CD4-positive, alpha-beta T cell treated with Interferon gamma for 1 hour (primary cell): ENCODE data around the gene FNBP1L.
"Not testable (repeated sequence)": the region's sequence is repeated elsewhere in the genome, so short reads cannot be mapped to it uniquely, and the experiment has no call there.

Experiments used
- DNase-seq: peaks from one replicate; pipeline ENCODE4 v3.0.0-alpha.2; 2020

The FNBP1L gene

DNA sequence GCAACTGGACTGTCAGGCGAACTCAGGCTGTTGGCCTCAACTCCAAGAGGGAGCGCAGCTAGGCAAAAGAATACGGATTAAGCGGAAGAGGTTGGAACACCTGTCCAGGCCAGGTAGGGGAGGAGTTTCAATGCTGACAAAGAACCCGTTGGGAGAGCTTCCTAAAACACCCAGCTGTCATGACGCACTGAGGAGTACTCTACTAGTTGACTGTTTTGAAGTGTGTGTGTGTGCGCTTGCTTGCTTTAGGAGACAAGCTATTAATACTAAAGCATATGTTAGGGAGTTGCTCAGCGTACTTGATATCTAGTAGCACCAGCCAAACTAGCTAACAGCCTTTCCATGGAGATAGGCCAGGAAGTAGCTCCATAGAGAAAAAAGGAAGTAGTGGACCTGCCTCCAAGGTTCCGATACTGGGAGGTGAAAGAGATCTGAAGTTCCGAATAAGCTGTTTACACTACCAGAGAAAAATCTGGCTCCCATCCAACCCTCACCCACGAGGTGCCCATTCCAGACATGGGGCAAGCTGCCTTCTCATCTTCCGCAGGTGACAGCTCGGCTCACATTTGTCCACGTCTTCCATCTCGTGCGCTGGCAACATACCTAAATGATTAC lies 974 bp upstream of the FNBP1L start:
- DNase-seq: no peak

DNA sequence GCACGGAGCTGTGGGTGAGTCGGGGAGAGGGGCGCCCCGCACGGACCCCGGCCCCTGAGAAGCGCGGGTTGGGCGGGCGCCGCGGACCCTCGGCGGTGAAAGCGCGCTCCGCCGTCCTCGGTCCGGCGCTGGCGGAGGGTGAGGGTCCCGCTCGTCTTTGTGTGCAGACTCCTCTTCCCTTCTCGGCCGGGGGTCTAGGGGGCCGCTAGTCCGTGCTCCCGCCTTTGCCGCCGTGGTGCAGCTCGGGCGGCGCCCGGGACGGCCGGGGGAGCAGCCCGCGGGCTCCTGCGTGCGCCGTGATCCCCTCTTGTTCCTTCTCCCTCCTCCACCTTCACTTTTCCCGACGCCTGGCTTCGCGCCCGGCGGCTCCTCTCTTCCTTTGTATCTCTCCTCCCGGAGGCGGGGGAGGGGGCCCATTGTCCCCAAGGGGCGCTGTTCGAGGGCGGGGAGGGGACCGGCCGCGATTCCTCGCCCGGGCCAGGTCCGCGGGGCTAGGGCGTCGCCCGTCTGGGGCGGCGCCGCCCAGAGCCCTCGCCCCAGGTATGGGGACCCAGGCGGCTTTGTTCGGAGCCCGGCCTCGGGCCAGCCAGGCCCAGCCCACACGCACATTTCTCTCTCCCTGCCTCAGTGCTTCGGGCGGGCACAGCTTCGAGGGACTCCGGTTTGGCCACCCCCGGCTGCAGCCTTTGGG lies 519 bp downstream of the FNBP1L start:
- no peak for DNase-seq

DNA sequence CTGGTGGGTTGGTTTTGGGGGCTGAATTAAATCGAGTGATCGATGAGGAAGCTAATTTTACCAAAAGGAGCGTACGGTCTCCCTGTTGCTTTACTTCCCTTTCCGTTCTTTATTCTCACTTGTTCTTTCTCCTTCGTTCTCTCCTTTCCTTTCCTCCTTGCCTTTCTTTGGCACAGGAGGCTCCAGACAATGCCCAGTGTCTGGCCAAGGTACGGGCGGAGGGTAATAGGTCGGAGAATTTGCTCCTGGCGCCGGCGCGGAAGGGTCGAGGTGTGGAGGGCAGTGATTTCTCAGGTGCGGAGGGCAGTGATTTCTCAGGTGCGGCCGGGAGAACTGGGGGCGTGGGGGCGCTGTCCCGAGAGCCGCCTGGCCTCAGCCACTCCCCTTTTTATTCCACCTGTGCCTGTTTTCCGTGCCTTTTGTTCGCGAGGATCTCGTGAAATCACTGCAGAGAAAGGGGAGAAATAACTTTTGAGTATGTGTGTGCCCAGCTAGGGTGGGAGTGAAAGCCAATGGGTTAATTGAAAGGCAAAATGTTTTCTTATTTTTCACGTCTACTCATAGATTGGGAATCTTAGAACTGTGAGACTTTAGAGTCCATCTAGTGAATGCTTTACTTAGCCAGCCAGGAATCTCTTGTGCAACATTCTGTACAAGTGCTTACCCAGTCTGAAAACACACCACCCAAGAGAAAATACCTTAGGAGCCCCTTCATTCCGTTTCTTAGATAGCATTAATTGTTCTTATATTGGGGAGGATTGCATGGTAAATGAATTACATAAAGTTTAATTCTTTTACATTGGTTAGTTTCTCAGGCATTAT lies 1.3 kb downstream of the FNBP1L start:
- DNase-seq: no peak

DNA sequence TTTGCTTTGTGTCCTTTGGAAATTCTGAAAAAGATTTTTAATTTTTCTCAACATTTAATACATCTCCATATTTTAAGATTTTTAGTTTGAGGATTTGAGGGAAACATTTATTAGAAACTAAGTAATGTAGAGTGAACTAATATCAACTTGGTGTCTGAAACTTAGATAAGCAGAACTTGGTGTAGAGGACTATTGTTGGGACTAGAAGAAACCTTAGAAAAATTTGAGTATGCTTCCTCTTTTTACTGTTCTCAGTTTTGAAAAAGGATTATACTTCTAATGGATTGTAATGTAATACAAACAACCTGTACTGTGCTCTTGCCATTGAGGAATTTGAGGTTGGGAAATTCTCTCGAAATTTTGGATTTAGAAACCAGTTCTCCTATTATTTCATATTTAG lies 2.4 kb downstream of the FNBP1L start:
- DNase-seq: no peak

DNA sequence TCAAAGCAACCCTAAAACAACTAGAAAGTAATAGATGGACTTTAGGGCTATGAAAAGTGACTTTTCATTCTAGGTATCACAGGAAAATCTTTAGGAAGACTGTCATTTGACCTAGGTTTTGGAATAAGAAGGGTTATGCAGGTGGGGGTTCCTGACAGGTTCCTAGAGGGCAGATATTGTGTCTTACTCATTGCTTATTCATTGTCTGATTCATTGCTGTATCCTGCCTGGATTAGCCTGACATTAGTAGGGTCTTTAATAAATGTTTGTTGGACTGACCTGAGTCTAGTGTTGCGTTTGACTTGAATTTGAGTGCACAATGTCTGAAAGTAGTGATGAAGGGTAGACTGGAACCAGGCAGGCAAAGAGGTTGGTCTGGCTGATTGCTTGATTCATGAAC lies 6.0 kb downstream of the FNBP1L start:
- DNase-seq: no peak

DNA sequence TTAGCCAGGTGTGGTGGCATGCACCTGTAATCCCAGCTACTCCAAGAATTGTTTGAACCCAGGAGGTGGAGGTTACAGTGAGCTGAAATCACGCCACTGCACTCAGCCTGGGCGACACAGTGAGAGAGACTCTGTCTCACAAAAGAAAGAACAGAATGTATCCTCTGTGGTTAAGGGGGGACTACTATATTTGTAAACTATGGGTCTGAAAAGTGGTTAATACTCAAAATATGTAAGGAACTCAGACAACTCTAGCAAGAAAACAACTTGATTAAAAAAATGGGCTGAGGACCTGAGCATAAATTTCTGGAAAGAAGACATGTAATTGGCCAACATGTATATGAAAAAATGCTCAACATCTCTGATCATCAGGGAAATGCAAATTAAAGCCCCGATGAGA lies 11.2 kb downstream of the FNBP1L start:
- no peak for DNase-seq

DNA sequence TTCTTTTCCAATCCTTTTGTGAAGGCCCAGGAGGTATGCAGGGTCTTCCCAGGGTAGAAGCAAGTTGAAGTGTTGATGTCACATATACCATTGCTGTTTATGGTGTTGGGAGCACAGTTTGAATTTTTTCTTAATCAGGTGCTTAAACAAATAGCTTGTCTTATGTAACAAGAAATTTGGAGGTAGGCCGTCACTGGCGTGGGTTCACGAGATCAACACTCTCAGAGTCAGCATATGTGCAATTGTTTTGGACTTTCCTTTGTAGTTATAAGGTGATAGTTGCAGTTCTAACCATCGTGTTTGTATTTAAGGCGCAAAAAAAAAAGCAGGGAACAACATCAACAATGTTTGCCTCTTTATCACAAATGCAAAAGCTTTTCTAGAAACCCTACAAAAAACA lies 13.3 kb downstream of the FNBP1L start:
- no peak for DNase-seq

DNA sequence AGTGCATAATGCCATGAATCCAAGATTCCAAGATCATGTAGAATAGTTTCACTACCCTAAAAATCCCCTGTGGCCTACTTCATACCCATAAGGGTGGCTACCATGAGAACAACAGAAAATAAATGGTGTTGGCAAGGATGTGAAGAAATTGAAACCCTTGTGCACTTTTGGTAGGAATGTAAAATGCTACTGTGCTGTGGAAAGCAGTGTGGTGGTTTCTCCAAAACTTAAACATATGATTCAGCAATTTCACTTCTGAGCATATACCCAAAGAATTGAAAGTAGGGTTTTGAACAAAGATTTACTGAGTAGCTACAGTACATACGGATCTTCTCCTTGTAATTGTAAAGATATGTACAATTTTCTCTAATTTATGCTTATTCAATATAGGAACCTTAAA lies 16.0 kb downstream of the FNBP1L start:
- no peak for DNase-seq

DNA sequence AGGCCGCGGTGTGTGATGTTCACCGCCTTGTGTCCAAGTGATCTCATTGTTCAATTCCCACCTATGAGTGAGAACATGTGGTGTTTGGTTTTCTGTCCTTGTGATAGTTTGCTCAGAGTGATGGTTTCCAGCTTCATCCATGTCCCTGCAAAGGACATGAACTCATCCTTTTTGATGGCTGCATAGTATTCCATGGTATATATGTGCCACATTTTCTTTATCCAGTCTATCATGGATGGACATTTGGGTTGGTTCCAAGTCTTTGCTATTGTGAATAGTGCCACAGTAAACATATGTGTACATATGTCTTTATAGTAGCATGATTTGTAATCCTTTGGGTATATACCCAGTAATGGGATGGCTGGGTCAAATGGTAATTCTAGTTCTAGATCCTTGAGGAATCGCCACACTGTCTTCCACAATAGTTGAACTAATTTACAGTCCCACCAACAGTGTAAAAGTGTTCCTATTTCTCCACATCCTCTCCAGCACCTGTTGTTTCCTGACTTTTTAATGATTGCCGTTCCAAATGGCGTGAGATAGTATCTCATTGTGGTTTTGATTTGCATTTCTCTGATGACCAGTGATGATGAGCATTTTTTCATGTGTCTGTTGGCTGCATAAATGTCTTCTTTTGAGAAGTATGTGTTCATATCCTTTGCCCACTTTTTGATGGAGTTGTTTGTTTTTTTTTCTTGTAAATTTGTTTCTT lies 17.6 kb downstream of the FNBP1L start:
- not testable (repeated sequence) for DNase-seq

DNA sequence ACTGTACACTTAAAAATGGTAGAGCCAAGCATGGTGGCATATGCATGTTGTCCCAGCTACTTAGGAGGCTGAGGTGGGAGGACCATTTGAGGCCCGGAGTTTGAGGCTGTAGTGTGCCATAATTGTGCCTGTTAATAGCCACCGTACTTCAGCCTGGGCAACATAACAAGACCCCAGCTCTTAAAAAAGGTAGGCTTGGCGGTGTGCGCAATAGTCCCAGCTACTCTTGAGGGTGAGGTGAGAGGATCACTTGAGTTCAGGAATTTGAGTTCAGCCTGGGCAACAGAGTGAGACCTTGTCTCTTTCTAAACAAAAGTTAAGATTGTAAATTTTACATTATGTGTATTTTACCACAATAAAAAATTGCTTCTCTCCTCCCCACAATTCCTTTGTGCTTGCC lies 19.7 kb downstream of the FNBP1L start:
- no peak for DNase-seq

DNA sequence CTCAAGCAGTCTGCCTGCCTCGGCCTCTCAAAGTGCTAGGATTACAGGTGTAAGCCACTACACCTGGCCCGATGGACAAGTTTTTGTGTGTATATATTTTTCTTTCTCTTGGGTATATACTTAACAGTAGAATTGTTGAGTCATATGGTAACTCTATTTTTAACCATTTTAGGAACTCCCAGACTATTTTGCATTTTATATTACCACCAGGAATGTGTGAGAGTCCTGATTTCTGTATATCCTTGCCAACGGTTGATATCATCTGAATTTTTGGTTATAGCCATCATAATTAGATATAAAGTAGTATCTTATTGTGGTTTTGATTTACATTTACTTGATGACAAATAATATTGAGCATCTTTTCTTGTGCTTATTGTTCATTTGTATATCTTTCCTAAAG lies 20.7 kb downstream of the FNBP1L start:
- no peak for DNase-seq

DNA sequence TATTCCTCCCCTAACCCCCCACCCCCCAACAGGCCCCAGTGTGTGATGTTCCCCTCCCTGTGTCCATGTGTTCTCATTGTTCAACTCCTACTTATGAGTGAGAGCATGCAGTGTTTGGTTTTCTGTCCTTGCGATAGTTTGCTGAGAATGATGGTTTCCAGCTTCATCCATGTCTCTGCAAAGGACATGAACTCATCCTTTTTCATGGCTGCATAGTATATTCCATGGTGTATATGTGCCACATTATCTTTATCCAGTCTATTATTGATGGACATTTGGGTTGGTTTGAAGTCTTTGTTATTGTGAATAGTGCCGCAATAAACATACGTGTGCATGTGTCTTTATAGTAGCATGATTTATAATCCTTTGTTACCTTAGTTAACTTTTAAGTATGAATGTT lies 21.3 kb downstream of the FNBP1L start:
- DNase-seq: not testable (repeated sequence)

DNA sequence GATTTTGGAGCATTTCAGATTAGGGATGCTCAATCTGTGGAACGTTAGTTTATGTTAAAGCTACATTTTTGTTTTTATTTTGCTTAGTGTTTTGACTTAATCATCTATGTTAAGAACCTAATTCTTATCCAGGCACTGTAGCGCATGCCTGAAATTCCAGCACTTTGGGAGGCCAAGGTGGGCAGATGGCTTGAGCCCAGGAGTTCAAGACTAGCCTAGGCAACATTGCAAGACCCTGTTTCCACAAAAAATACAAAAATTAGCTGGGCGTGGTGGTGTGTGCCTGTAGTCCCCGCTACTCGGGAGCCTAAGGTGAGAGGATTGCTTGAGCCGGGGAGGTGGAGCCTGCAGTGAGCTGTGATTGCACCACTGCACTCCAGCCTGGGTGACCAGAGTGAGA lies 23.4 kb downstream of the FNBP1L start:
- no peak for DNase-seq

DNA sequence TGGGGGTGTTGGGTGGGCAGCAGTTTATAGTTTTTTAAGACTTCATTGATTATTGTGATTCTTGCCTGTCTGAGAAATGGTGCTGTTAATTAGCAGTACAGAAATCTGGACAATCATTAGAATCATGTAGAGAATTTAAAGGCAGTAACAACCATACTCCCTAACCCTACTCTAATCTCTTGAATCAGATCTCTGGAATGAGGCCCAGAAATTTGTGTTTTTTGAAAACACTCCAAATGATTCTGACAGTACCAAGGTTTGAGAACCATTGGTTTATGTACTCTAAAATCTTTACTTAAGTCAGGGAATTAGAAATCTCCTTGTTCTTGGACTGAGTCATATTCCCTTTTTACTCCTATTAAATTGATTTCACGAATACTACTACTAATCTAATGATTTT lies 24.0 kb downstream of the FNBP1L start:
- DNase-seq: no peak

DNA sequence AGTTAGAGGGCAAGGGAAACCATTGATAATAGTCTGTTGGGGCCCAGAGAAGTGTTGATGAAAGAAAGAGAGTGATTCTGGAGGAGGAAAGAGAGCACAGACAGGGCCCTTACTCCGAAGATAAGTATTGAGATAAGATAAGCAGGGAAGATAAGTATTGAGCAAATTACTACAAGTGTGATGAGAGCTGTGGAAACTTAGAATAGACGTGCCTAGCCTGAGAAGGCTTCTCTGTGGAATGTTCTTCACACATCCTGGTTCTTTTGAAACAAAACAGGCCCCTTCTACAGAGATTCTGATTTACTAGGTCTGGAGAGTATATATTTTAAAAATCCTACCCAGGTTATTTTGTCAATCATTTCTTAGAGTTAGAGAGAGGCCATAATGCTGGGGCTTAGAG lies 26.4 kb downstream of the FNBP1L start:
- no peak for DNase-seq

DNA sequence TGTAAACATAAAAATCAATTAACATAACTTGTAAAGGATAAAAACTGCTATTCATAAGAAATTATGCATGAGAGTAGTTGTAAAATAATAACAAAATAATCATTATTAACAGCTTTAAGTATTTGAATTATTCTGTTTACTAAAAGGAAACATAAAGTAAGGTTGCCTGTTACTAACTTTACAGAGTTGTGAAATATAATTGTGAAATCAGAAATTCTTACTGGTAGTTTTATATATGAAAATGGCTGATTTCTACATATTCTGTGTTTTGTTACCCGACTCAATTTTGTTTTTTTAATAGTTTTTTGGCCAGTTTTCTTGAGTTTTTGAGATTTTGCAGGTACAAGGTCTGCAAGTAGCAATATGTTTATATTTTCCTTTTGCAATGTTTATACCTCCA lies 27.8 kb downstream of the FNBP1L start:
- DNase-seq: no peak

DNA sequence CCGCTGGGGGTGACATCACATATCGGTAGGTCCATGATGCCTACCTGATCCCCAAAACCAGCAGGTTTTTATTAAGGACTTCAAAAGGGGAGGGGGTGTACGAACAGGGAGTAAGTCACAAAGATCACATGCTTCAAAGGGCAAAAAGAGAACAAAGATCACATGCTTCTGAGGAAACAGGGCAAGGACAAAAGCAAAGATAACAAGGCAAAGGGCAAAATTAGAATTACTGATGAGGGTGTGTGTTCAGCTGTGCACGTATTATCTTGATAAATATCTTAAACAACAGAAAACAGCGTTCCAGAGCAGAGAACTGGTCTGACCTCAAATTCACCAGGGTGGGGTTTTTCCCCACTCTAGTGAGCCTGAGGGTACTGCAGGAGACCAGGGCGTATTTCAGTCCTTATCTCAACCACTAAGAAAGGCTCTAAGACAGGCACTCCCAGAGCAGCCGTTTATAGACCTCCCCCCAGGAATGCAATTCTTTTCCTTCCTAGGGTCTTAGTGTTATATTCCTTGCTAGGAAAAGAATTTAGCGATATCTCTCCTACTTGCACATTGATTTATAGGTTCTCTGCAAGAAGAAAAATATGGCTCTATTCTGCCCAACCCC lies 31.3 kb downstream of the FNBP1L start:
- not testable (repeated sequence) for DNase-seq

DNA sequence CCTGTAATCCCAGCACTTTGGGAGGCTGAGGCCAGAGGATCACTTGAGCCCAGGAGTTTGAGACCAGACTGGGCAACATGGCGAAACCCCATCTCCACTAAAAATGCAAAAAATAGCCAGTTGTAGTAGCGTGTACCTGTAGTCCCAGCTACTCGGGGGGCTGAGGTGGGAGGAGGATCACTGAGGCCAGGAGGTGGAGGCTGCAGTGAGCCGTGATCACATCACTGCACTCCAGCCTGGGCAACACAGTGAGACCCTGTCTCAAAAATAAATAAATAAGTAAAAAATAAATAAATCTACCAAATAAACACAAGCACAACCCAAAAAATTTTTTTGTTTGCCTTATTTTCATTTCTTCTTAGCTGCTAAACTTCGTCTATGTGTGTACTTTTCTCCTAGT lies 34.0 kb downstream of the FNBP1L start:
- DNase-seq: not testable (repeated sequence)

DNA sequence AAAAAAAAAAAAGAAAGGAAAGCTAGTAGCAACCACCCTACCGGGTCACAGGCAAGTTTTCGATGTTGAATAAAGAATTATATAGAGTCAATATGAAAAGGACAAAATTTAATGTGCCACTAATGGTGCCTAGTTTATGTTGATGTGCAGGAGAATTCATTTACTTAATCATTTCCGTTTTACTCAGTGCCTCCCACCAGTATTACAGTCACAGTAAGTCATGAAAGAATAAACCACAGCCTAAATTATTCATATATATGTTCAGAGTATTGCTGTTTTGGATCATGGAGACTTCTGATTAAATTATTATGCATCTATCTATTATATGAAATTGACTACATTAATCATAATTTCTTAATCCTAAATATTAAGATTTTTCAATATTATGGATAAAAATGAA lies 35.3 kb downstream of the FNBP1L start:
- no peak for DNase-seq

DNA sequence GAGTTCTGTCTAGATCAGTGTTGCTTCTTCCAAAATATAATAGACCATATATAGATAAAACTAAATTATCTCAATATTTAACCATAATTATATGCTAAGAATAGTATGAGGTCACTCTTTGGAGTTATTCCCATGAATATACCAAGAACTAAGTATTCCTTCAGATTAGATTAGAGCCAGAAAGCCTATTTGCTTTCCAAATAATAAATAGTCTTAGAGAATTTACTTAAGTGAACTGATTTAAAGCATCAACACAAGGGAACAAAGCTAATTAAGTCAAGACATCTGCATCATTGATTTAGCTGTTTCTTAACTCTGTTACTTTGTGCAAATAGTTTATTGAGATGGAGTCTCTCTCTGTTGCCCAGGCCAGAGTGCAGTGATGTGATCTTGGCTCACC lies 35.7 kb downstream of the FNBP1L start:
- no peak for DNase-seq

DNA sequence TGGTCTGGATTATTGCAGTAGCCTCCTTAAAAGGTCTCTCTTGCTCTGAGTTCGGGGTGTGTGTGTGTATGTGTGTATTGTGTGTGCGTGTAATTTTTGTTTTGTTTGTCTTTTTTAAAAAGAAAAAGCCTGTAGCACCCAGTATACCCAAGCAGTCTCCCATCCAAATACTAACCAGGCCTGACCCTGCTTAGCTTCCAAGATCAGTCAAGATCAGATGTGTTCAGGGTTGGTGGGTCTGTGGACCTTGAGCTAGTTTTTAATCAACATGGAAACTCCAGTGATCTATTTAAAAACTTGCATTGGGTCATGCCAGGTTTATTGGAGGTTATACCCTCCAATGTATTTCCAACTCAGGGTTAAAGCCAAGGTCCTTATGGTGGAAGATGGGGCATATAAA lies 40.3 kb downstream of the FNBP1L start:
- DNase-seq: no peak

DNA sequence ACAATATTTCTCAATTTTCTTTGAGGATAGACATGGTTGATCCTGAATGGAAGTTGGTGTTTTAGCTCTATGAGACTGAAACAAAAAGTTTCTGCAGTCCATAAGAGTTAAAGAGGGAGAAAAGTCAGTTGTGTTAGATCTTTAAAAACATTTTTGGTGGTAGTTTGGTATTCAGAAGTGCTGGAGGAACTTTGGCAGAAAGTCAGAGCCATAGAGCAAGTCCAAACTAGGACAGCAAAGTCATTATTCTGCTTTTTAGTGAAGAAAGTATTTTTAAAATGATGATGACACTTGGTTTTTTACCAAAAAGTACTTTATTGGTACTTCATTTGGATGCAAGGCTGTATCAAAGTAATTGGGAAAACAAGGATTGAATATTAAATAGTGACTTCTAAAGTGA lies 41.8 kb downstream of the FNBP1L start:
- no peak for DNase-seq

DNA sequence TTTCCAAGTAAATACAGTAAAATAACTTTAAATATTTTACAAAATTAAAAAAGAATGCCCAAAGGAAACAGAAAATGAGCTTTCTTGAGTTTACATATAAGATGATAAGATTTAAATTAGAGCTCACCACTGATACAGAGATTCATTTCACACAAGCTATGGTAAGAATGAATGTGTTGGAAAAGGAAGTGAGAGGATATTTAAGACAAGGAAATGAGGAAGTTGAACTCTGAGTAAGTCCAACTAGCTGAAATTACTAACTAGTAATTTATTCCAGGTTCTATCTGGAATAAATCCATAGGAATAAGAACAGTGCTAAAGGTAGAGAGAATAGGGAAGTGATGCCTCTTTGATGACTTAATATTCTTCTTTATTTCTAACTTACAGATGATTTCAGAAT lies 42.4 kb downstream of the FNBP1L start:
- no peak for DNase-seq
